Gastrocnemius medialis (tissue), 4 donors: ENCODE measurements around the gene FHIP1B. TPM values are rescaled to one million over a fixed set of nuclear protein-coding genes. Genes with fewer than 3 reads are reported as not detected.

Source experiments
- ATAC-seq, 2 donors: fragments of 150-250 bp; one replicate each; pipeline ENCODE4 v1.9.1; 2016
- DNase-seq, 2 donors: peaks; one replicate each; pipeline ENCODE4 v3.0.0-alpha.2; 2019
- H3K27ac ChIP-seq, 4 donors: fragments of 200-600 bp; sonication (generic); 1 replicate in 1 of 4; 2 replicates in 3 of 4; pipeline ENCODE4 v1.5.1; 2016 to 2018; ENCODE audit warnings: mild to moderate bottlenecking in 2 of 4, moderate library complexity in 1 of 4
- H3K27me3 ChIP-seq, 3 donors: fragments of 200-600 bp; sonication (generic) in 2 of 3; 1 replicate in 1 of 3; 2 replicates in 2 of 3; pipeline versions ENCODE4 v1.5.1 to v1.6.0; 2016 to 2019; ENCODE audit warnings: mild to moderate bottlenecking in 1 of 3, moderate library complexity in 1 of 3
- H3K36me3 ChIP-seq, 2 donors: fragments of 200-600 bp; sonication (generic) in 1 of 2; one replicate each; pipeline ENCODE4 v1.5.1; 2017 to 2018
- H3K4me1 ChIP-seq, 2 donors: fragments of 200-600 bp; sonication (generic) in 1 of 2; one replicate each; pipeline ENCODE4 v1.5.1; 2016 to 2017; ENCODE audit warnings: mild to moderate bottlenecking in 2 of 2
- H3K4me3 ChIP-seq, 4 donors: fragments of 200-600 bp; sonication (generic) in 3 of 4; 1 replicate in 1 of 4; 2 replicates in 3 of 4; pipeline ENCODE4 v1.5.1; 2016 to 2019; ENCODE audit warnings: mild to moderate bottlenecking in 2 of 4
- H3K9me3 ChIP-seq, 3 donors: fragments of 200-600 bp; sonication (generic) in 2 of 3; 1 replicate in 1 of 3; 2 replicates in 2 of 3; pipeline ENCODE4 v1.5.1; 2016 to 2019
- CTCF ChIP-seq, 5 experiments: fragments of 450-650 bp in 3 of 5; fragments of 200-600 bp in 2 of 5; sonication (generic) in 2 of 5; IDR thresholded peaks in 4 of 5; conservative IDR thresholded peaks in 1 of 5; 1 replicate in 4 of 5; 2 replicates in 1 of 5; pipeline ENCODE4 v1.5.1; 2016 to 2019; ENCODE audit warnings: antibody characterized with exemption in 5 of 5, mild to moderate bottlenecking in 3 of 5, moderate library complexity in 3 of 5
- POLR2A ChIP-seq, 2 donors: fragments of 450-650 bp; IDR thresholded peaks; one replicate each; pipeline ENCODE4 v1.6.1; 2017; ENCODE audit warnings: antibody characterized with exemption in 2 of 2, mild to moderate bottlenecking in 2 of 2, moderate library complexity in 2 of 2
- in situ Hi-C, 4 donors: fragments of 200-750 bp; cut with MboI; loops; one replicate each; pipeline versions ENCODE4 v1.15.0 to v1.8.0; 2017; ENCODE audit warnings: low sequenced_read_pairs in 4 of 4
- intact Hi-C: fragments of 100-400 bp; cut with DNase I; formaldehyde crosslinking; loops from one replicate; pipeline ENCODE4 v1.15.1; 2023; ENCODE audit warnings: low total_unique reads
- total RNA-seq, 4 donors: library from RNA; depleted of rRNA; stranded (reverse); fragments of >200 nt; gene quantifications; one replicate each; pipeline versions ENCODE4 v1.1.0 to v1.2.3, GENCODE V29; 2016

FHIP1B gene
- total RNA-seq, 4 donors from 2014 or later: 23.9 to 41.7 (median 33.9) TPM

DNA sequence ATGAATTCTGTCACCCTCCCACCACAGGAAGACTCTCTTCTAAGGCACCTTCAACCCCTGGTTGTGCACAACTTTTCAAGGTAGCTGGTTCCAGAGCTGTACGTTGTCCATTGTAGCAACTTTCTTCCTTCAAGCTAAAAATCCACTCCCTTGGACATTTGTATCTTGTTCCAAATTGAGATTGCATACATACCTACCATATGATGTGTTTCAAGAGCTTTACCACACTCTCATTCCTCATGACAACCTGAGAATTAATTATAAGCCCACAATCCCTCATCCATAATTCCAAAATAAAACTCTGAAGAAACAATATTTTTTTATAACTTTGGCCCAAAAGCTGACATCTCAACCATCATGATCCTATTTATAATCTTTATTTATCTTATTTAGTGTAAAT is 32.4 kb downstream of the FHIP1B start:
- DNase-seq: no peak
- Histone ChIP-seq H3K9me3 (no peaks in the 10 kb centered on the region), H3K27ac (no peak overlapping the region), H3K4me1 (no peaks in the 10 kb centered on the region), H3K4me3 (no peak overlapping the region), H3K36me3 (peaks cover 0 to 5% of the 10 kb centered on the region in 2 donors), H3K27me3 (no peaks in the 10 kb centered on the region)
- TF ChIP-seq POLR2A (IDR thresholded peaks at IDR 0.05) (no peak), CTCF (IDR thresholded peaks at IDR 0.05 in 4 of 5, conservative IDR thresholded peaks at IDR 0.05 in 1 of 5) (no peak)
- intact Hi-C loops (no loop called here), in situ Hi-C loops (no loop called here)
- ATAC-seq: no peak

- intact Hi-C loops: no loop called here
- H3K27ac ChIP-seq: no peak overlapping the region
- DNase-seq: no peak
- peaks cover 0 to 5% of the 10 kb centered on the region in 2 donors for H3K36me3 ChIP-seq
- TF ChIP-seq CTCF (IDR thresholded peaks at IDR 0.05 in 4 of 5, conservative IDR thresholded peaks at IDR 0.05 in 1 of 5): no peak
- no peak for TF ChIP-seq POLR2A (IDR thresholded peaks at IDR 0.05)
- H3K4me3 ChIP-seq: no peak overlapping the region
- H3K9me3 ChIP-seq: no peaks in the 10 kb centered on the region
- H3K4me1 ChIP-seq: no peaks in the 10 kb centered on the region
- in situ Hi-C loops: no loop called here
- H3K27me3 ChIP-seq: no peaks in the 10 kb centered on the region
- ATAC-seq: no peak
Measured at GRCh38 chr11:6201481-6201880, 33.0 kb downstream of the FHIP1B start.

DNA sequence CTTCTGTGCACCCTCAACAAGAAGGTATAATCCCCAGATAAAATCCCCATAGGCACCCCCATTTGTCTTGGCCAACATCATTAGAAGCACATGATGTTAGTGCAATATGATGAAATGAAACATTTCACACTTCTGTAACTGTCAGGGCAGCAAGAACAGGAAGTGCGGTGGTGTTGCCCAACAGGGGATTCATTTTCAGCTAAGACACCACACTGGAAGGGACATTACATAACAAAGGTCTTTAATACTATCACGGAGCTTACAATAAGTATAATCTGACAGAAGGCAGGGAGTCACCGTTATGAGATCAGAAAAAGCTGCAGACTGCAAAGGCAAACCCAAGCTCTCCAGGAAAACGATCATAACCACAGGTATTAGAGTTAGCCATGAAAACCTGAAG is 33.5 kb downstream of the FHIP1B start:
- Histone ChIP-seq H3K9me3 (no peaks in the 10 kb centered on the region), H3K36me3 (peaks cover 0 to 5% of the 10 kb centered on the region in 2 donors), H3K27me3 (no peaks in the 10 kb centered on the region), H3K4me3 (no peak overlapping the region), H3K27ac (no peak overlapping the region), H3K4me1 (no peaks in the 10 kb centered on the region)
- intact Hi-C loops: no loop called here
- TF ChIP-seq POLR2A (IDR thresholded peaks at IDR 0.05) (no peak), CTCF (IDR thresholded peaks at IDR 0.05 in 4 of 5, conservative IDR thresholded peaks at IDR 0.05 in 1 of 5) (no peak)
- in situ Hi-C loops: no loop called here
- ATAC-seq: peak; percentile 63 to 82
- peak; percentile 34 to 47 for DNase-seq

DNA sequence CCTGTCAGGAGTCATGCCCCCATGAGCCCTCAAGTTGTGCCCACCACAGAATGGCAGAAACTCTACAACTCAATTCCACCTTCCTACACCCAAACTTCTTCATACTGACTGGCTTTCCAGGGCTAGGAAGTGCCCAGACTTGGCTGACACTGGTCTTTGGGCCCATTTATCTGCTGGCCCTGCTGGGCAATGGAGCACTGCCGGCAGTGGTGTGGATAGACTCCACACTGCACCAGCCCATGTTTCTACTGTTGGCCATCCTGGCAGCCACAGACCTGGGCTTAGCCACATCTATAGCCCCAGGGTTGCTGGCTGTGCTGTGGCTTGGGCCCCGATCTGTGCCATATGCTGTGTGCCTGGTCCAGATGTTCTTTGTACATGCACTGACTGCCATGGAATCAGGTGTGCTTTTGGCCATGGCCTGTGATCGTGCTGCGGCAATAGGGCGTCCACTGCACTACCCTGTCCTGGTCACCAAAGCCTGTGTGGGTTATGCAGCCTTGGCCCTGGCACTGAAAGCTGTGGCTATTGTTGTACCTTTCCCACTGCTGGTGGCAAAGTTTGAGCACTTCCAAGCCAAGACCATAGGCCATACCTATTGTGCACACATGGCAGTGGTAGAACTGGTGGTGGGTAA is 35.1 kb downstream of the FHIP1B start, which contains the start of gene OR52W1:
Gene OR52W1, plus strand, starts transcription at position 51 of the 637 bp plus-strand sequence. Its CDS starts 0 bp downstream, at position 51.
- no peaks in the 10 kb centered on the region for H3K9me3 ChIP-seq
- no peaks in the 10 kb centered on the region for H3K36me3 ChIP-seq
- no peak within 1 kb of the TSS for H3K27ac ChIP-seq
- H3K27me3 ChIP-seq: no peaks in the 10 kb centered on the region
- no peak for DNase-seq
- intact Hi-C loops: no loop called here
- in situ Hi-C loops: no loop called here
- no peak for ATAC-seq
- no peak within 1 kb of the TSS for H3K4me3 ChIP-seq
- no peak for TF ChIP-seq POLR2A (IDR thresholded peaks at IDR 0.05)
- no peak for TF ChIP-seq CTCF (IDR thresholded peaks at IDR 0.05 in 4 of 5, conservative IDR thresholded peaks at IDR 0.05 in 1 of 5)
- no peaks in the 10 kb centered on the region for H3K4me1 ChIP-seq
